Testis (tissue), 3 donors: ENCODE data around the gene MLF1. TPM values are rescaled to one million over a fixed set of nuclear protein-coding genes. Genes with fewer than 3 reads are reported as not detected.
"Not testable (repeated sequence)": the region's sequence is repeated elsewhere in the genome, so short reads cannot be mapped to it uniquely, and the experiment has no call there.

Source experiments
- DNase-seq: peaks from one replicate; pipeline ENCODE4 v3.0.0-alpha.2; 2019
- H3K27ac ChIP-seq, 2 donors: fragments of 200-600 bp; sonication (generic); one replicate each; pipeline ENCODE4 v1.5.1; 2019
- H3K27me3 ChIP-seq: fragments of 200-600 bp; sonication (generic); one replicate; pipeline ENCODE4 v1.5.1; 2019
- H3K36me3 ChIP-seq: fragments of 200-600 bp; sonication (generic); one replicate; pipeline ENCODE4 v1.5.1; 2017; ENCODE audit warnings: low read depth; ENCODE audit errors: missing control alignments
- H3K4me1 ChIP-seq: fragments of 200-600 bp; sonication (generic); one replicate; pipeline ENCODE4 v1.5.1; 2019
- H3K4me3 ChIP-seq, 2 donors: fragments of 200-600 bp; sonication (generic); one replicate each; pipeline ENCODE4 v1.5.1; 2017 to 2019
- H3K9me3 ChIP-seq: fragments of 200-600 bp; sonication (generic); one replicate; pipeline ENCODE4 v1.5.1; 2017
- POLR2A ChIP-seq: fragments of 450-650 bp; IDR thresholded peaks from one replicate; pipeline ENCODE4 v1.6.1; 2017; ENCODE audit warnings: antibody characterized with exemption, mild to moderate bottlenecking, moderate library complexity
- WGBS, 2 donors: methylation state at CpG; one replicate each; pipeline ENCODE4 v1.1.5; 2018; 5-methylcytosine and 5-hydroxymethylcytosine counted together
- intact Hi-C: fragments of 100-400 bp; cut with DNase I; formaldehyde crosslinking; loops from one replicate; pipeline ENCODE4 v1.15.1; 2023; ENCODE audit warnings: low total_unique reads
- polyA plus RNA-seq: library from polyadenylated mRNA; stranded (reverse); fragments of 350-450 nt; fragmentation: Illumina TruSeq; extraction: RNeasy Lipid Tissue Mini Kit (QIAGEN cat#74804); gene quantifications from one replicate; pipeline ENCODE4 v1.2.3, GENCODE V29; 2014; ENCODE audit warnings: low read depth, low replicate concordance; ENCODE audit not compliant: insufficient read depth
- total RNA-seq, 2 donors: library from RNA; depleted of rRNA; stranded (reverse); fragments of >200 nt; gene quantifications; one replicate each; pipeline ENCODE4 v1.2.3, GENCODE V29; 2016
- TF ChIP-seq, protein P1 (sequence below), 3 experiments: fragments of 450-650 bp in 2 of 3; fragments of 200-600 bp in 1 of 3; sonication (generic) in 1 of 3; IDR thresholded peaks; one replicate each; pipeline ENCODE4 v1.5.1; 2016 to 2019; ENCODE audit warnings: antibody characterized with exemption in 3 of 3, mild to moderate bottlenecking in 2 of 3, moderate library complexity in 1 of 3

Gene MLF1
- total and polyA plus RNA-seq, 3 donors from 2014 or later = 142 to 549 (median 211) TPM

- Histone ChIP-seq H3K9me3 (no peaks in the 10 kb centered on the region), H3K4me3 (no peak overlapping the region), H3K4me1 (no peaks in the 10 kb centered on the region), H3K27me3 (no peaks in the 10 kb centered on the region), H3K36me3 (no peaks in the 10 kb centered on the region), H3K27ac (no peak overlapping the region)
- TF ChIP-seq POLR2A = no peak
- TF ChIP-seq, protein P1, sequence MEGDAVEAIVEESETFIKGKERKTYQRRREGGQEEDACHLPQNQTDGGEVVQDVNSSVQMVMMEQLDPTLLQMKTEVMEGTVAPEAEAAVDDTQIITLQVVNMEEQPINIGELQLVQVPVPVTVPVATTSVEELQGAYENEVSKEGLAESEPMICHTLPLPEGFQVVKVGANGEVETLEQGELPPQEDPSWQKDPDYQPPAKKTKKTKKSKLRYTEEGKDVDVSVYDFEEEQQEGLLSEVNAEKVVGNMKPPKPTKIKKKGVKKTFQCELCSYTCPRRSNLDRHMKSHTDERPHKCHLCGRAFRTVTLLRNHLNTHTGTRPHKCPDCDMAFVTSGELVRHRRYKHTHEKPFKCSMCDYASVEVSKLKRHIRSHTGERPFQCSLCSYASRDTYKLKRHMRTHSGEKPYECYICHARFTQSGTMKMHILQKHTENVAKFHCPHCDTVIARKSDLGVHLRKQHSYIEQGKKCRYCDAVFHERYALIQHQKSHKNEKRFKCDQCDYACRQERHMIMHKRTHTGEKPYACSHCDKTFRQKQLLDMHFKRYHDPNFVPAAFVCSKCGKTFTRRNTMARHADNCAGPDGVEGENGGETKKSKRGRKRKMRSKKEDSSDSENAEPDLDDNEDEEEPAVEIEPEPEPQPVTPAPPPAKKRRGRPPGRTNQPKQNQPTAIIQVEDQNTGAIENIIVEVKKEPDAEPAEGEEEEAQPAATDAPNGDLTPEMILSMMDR (IDR thresholded peaks at IDR 0.05) = peak in 1 of 3 experiments; percentile 23
- DNase-seq = peak; percentile 23
- intact Hi-C loops = no loop called here
Observed at GRCh38 chr3:158532099-158532734, 38.8 kb upstream of the MLF1 start.

- no peak overlapping the region for H3K27ac ChIP-seq
- no peaks in the 10 kb centered on the region for H3K4me1 ChIP-seq
- TF ChIP-seq, protein P1 (IDR thresholded peaks at IDR 0.05) = no peak
- 75 to 82% methylated on average over 2 of the region's 2 CpGs for WGBS, 2 donors
- DNase-seq = no peak
- H3K9me3 ChIP-seq = no peaks in the 10 kb centered on the region
- intact Hi-C loops = no loop called here
- H3K4me3 ChIP-seq = no peak overlapping the region
- no peaks in the 10 kb centered on the region for H3K36me3 ChIP-seq
- no peaks in the 10 kb centered on the region for H3K27me3 ChIP-seq
Observed at GRCh38 chr3:158535918-158536317, 35.1 kb upstream of the MLF1 start.

- TF ChIP-seq, protein P1 (IDR thresholded peaks at IDR 0.05) = peak in 2 of 3 experiments; percentile 18 to 42
- no peak for TF ChIP-seq POLR2A
- H3K36me3 ChIP-seq = no peaks in the 10 kb centered on the region
- H3K9me3 ChIP-seq = no peaks in the 10 kb centered on the region
- intact Hi-C loops = no loop called here
- H3K27me3 ChIP-seq = no peaks in the 10 kb centered on the region
- H3K4me3 ChIP-seq = no peak overlapping the region
- WGBS, 2 donors = 72 to 79% methylated on average over 3 of the region's 3 CpGs
- peak; percentile 63 for DNase-seq
- H3K27ac ChIP-seq = no peak overlapping the region
- no peaks in the 10 kb centered on the region for H3K4me1 ChIP-seq
Observed at GRCh38 chr3:158539414-158540014, 31.5 kb upstream of the MLF1 start.

GRCh38 chr3:158540066-158540465 lies 30.9 kb upstream of the MLF1 start:
- no peak for DNase-seq
- no peaks in the 10 kb centered on the region for H3K4me1 ChIP-seq
- no peaks in the 10 kb centered on the region for H3K36me3 ChIP-seq
- no peaks in the 10 kb centered on the region for H3K27me3 ChIP-seq
- no peak overlapping the region for H3K4me3 ChIP-seq
- no peaks in the 10 kb centered on the region for H3K9me3 ChIP-seq
- H3K27ac ChIP-seq = no peak overlapping the region
- 91 to 100% methylated on average over 1 of the region's 1 CpG for WGBS, 2 donors
- intact Hi-C loops = no loop called here
- TF ChIP-seq, protein P1 (IDR thresholded peaks at IDR 0.05) = no peak
- no peak for TF ChIP-seq POLR2A

DNA sequence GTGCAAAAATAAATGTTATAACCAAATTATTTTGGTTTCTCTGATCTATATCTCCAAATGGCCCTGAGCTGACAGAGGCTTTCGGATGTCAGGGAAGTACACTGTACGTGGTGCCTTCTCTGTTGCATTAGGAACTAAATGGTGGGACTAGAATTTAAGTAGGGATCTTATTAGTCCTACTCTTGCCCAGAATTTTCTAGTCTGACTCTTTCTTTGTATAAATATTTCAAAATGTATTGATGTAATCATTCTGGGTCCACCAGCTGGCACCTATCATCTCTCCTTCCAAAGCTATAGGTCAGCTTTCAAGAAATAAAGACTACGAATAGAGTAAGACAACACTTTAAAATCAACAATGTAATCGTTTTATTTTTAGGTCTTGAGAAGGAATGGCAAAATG lies 22.3 kb upstream of the MLF1 start:
- H3K27me3 ChIP-seq = no peaks in the 10 kb centered on the region
- no peak for TF ChIP-seq POLR2A
- TF ChIP-seq, protein P1 (IDR thresholded peaks at IDR 0.05) = no peak
- no peak for DNase-seq
- H3K4me3 ChIP-seq = no peak overlapping the region
- no peak overlapping the region for H3K27ac ChIP-seq
- no peaks in the 10 kb centered on the region for H3K9me3 ChIP-seq
- H3K36me3 ChIP-seq = no peaks in the 10 kb centered on the region
- intact Hi-C loops = no loop called here
- H3K4me1 ChIP-seq = no peaks in the 10 kb centered on the region
- 66 to 73% methylated on average over 4 of the region's 4 CpGs for WGBS, 2 donors

GRCh38 chr3:158549938-158550337 lies 21.1 kb upstream of the MLF1 start:
- H3K9me3 ChIP-seq, H3K27me3 ChIP-seq, H3K27ac ChIP-seq, intact Hi-C loops, DNase-seq, H3K36me3 ChIP-seq, H3K4me3 ChIP-seq, H3K4me1 ChIP-seq: not testable (repeated sequence)
- WGBS, 2 donors = 90 to 96% methylated on average over 9 of the region's 9 CpGs
